IMR-90 (cell line): ENCODE data around the gene KRTAP2-1. TPM values are rescaled to one million over a fixed set of nuclear protein-coding genes. Genes with fewer than 3 reads are reported as not detected.
A peak's percentile ranks its signal among the peaks of the same experiment; 100 is the strongest.
"Not testable (repeated sequence)": the region's sequence is repeated elsewhere in the genome, so short reads cannot be mapped to it uniquely, and the experiment has no call there.

Experiments
- ATAC-seq: fragments of 200-7000 bp; cut with Tn5 transposase; 2 replicates; pipeline ENCODE4 v1.9.1; 2020; ENCODE audit warnings: low read depth, mild to moderate bottlenecking, moderate library complexity
- Bru-seq: library from RNA; stranded (reverse); fragments of 400-500 nt; gene quantifications from one replicate; lab custom pipeline; 2021; lab: Mats Ljungman, UMichigan
- BruChase-seq, 2 experiments: library from RNA; stranded (reverse); fragments of 400-500 nt; gene quantifications; one replicate each; lab custom pipeline; 2021; lab: Mats Ljungman, UMichigan
- BruUV-seq: library from RNA; stranded (reverse); fragments of 400-500 nt; replicated peaks from 2 replicates; lab custom pipeline; 2021; lab: Mats Ljungman, UMichigan
- CTCF ChIA-PET: fragments of 300-600 bp; formaldehyde crosslinking; extraction: SDS; loops from one replicate; lab custom pipeline; 2021; ENCODE audit warnings: antibody characterized with exemption; lab: Yijun Ruan, JAX
- POLR2A ChIA-PET: fragments of 300-600 bp; sonication (Branson Sonifier 250); formaldehyde crosslinking; loops from one replicate; lab custom pipeline; 2022; ENCODE audit warnings: antibody characterized with exemption; ENCODE audit not compliant: unreplicated experiment; lab: Charles Lee
- DNase-seq: peaks from one replicate; pipeline ENCODE4 v3.0.0; 2013
- H2AFZ ChIP-seq: replicated peaks from 2 replicates; pipeline ENCODE3; 2013; ENCODE audit warnings: low read length, mild to moderate bottlenecking; ENCODE audit not compliant: poor library complexity
- H2AK5ac ChIP-seq: 2 replicates; pipeline ENCODE4 v1.6.1; 2013; ENCODE audit warnings: low read depth, low read length, inconsistent platforms
- H2AK9ac ChIP-seq: replicated peaks from 2 replicates; pipeline ENCODE3; 2013; ENCODE audit warnings: mild to moderate bottlenecking, low read depth, low read length, moderate library complexity; ENCODE audit not compliant: poor library complexity
- H2BK120ac ChIP-seq: 2 replicates; pipeline ENCODE4 v1.6.1; 2013; ENCODE audit warnings: low read depth, low read length, inconsistent platforms
- H2BK15ac ChIP-seq: 3 replicates; pipeline ENCODE4 v1.6.1; 2013; ENCODE audit warnings: low read depth, low read length, inconsistent platforms
- H2BK20ac ChIP-seq: 2 replicates; pipeline ENCODE4 v1.6.1; 2013; ENCODE audit warnings: low read depth, mild to moderate bottlenecking, inconsistent platforms, low read length, moderate library complexity
- H2BK5ac ChIP-seq: 2 replicates; pipeline ENCODE4 v1.6.1; 2013; ENCODE audit warnings: mild to moderate bottlenecking, low read depth, low read length, inconsistent platforms; ENCODE audit not compliant: poor library complexity, severe bottlenecking
- H3K14ac ChIP-seq: replicated peaks from 2 replicates; pipeline ENCODE4 v1.6.1; 2013; ENCODE audit warnings: low read depth, low read length, inconsistent platforms
- H3K18ac ChIP-seq: 2 replicates; pipeline ENCODE4 v1.6.1; 2013; ENCODE audit warnings: low read depth, low read length, control low read depth
- H3K23ac ChIP-seq: 2 replicates; pipeline ENCODE4 v1.6.1; 2013; ENCODE audit warnings: low read depth, low read length, inconsistent platforms
- H3K27ac ChIP-seq: 2 replicates; pipeline ENCODE4 v1.5.1; 2013; ENCODE audit warnings: mild to moderate bottlenecking, control low read depth, low read length; ENCODE audit not compliant: insufficient read depth
- H3K27me3 ChIP-seq: 2 replicates; pipeline ENCODE4 v1.6.1; 2013; ENCODE audit warnings: low read length; ENCODE audit not compliant: control insufficient read depth, insufficient read depth
- H3K36me3 ChIP-seq: 2 replicates; pipeline ENCODE4 v1.6.1; 2013; ENCODE audit warnings: low read length, mixed read lengths; ENCODE audit not compliant: control insufficient read depth, insufficient read depth
- H3K4ac ChIP-seq: 2 replicates; pipeline ENCODE4 v1.6.1; 2013; ENCODE audit warnings: low read depth, low read length, inconsistent platforms
- H3K4me1 ChIP-seq: 2 replicates; pipeline ENCODE4 v1.6.1; 2013; ENCODE audit warnings: low read length, mixed read lengths; ENCODE audit not compliant: control insufficient read depth, insufficient read depth
- H3K4me2 ChIP-seq: 2 replicates; pipeline ENCODE4 v1.6.1; 2013; ENCODE audit warnings: low read depth, mild to moderate bottlenecking, control low read depth, low read length, moderate library complexity
- H3K4me3 ChIP-seq: 2 replicates; pipeline ENCODE4 v1.5.1; 2013; ENCODE audit warnings: low read depth, mild to moderate bottlenecking, control low read depth, low read length, moderate library complexity; ENCODE audit not compliant: insufficient read depth
- H3K56ac ChIP-seq: 2 replicates; pipeline ENCODE4 v1.6.1; 2013; ENCODE audit warnings: low read length, inconsistent platforms; ENCODE audit not compliant: insufficient read depth; ENCODE audit errors: extremely low read depth
- H3K79me1 ChIP-seq, 2 experiments: 2 replicates each; pipeline ENCODE4 v1.6.1; 2013; ENCODE audit warnings: low read length in 2 of 2, inconsistent platforms in 1 of 2, low read depth in 1 of 2
- H3K9ac ChIP-seq: 2 replicates; pipeline ENCODE4 v1.6.1; 2013; ENCODE audit warnings: low read depth, low read length, control low read depth
- H3K9me1 ChIP-seq: 2 replicates; pipeline ENCODE4 v1.6.1; 2013; ENCODE audit warnings: low read length, inconsistent platforms; ENCODE audit not compliant: insufficient read depth
- H3K9me3 ChIP-seq: 2 replicates; pipeline ENCODE4 v1.6.1; 2013; ENCODE audit warnings: low read length; ENCODE audit not compliant: control insufficient read depth, insufficient read depth
- H4K20me1 ChIP-seq: 2 replicates; pipeline ENCODE4 v1.6.1; 2013; ENCODE audit warnings: low read length, inconsistent platforms; ENCODE audit not compliant: insufficient read depth
- H4K5ac ChIP-seq: 2 replicates; pipeline ENCODE4 v1.6.1; 2013; ENCODE audit warnings: mild to moderate bottlenecking, low read depth, low read length, control low read depth
- H4K8ac ChIP-seq, 2 experiments: 2 replicates each; pipeline ENCODE4 v1.6.1; 2013; ENCODE audit warnings: low read depth in 2 of 2, low read length in 2 of 2, control low read depth in 1 of 2, inconsistent platforms in 1 of 2
- H4K91ac ChIP-seq: 2 replicates; pipeline ENCODE4 v1.6.1; 2013; ENCODE audit warnings: low read depth, low read length, inconsistent platforms; ENCODE audit not compliant: insufficient read depth
- WGBS, 2 experiments: methylation state at CpG; one replicate each; pipeline versions ENCODE4 v1.1.5 to v1.1.7; 2013; ENCODE audit warnings: missing lambda C conversion rate in 2 of 2; ENCODE audit not compliant: insufficient read length in 1 of 2; ENCODE audit errors: extremely low coverage in 2 of 2; 5-methylcytosine and 5-hydroxymethylcytosine counted together
- dilution Hi-C: fragments of 300-500 bp; cut with HindIII; formaldehyde crosslinking; loops from one replicate; pipeline ENCODE4 v1.14.3; 2018; ENCODE audit warnings: low sequenced_read_pairs; ENCODE audit not compliant: unreplicated experiment
- in situ Hi-C: fragments of 300-500 bp; cut with MboI; formaldehyde crosslinking; loops from 3 replicates; pipeline ENCODE4 v1.14.3; 2019; ENCODE audit warnings: low sequenced_read_pairs, inconsistent platforms, mixed read lengths
- intact Hi-C: fragments of 100-400 bp; cut with micrococcal nuclease; formaldehyde crosslinking; loops from 2 replicates; pipeline ENCODE4 v1.10.0; 2022
- long read RNA-seq: library from polyadenylated mRNA; unstranded; transcript quantifications from one replicate; pipeline ENCODE4 v2.0.0, GENCODE V29; 2021; ENCODE audit not compliant: unreplicated experiment
- polyA plus RNA-seq, 3 experiments: library from polyadenylated mRNA; depleted of rRNA; stranded (reverse); fragments of >200 nt; gene quantifications; 2 replicates each; pipeline ENCODE4 v1.2.3, GENCODE V29; 2012; ENCODE audit warnings: low replicate concordance in 1 of 3
- total RNA-seq: library from RNA; depleted of rRNA; stranded (reverse); fragments of >200 nt; gene quantifications from 2 replicates; pipeline ENCODE4 v1.2.3, GENCODE V29; 2012; rRNA removed

Gene KRTAP2-1
- total RNA-seq = not detected in 2 replicates
- not detected in 2 replicates for polyA plus RNA-seq (2012; rRNA removed)
- polyA plus RNA-seq (2012; cell fraction: cytosol; rRNA removed) = 0.32 TPM in 1 of 2 replicates, not detected in the other
- polyA plus RNA-seq (2012; cell fraction: nucleus; rRNA removed; ENCODE audit: low replicate concordance) = 0.16 and 0.38 TPM in 2 replicates
- Bru-seq, nascent RNA = not detected
- BruChase-seq, experiment 1, labeled RNA remaining after a 6-hour chase = not detected
- not detected for BruChase-seq, experiment 2, labeled RNA remaining after a 2-hour chase
- long read RNA-seq = 0 reads

GRCh38 chr17:41046735-41047465 is at the start of gene KRTAP2-1:
KRTAP2-1 (minus strand) TSS chr17:41047316; CDS start chr17:41047267, 49 bp downstream.
- Histone ChIP-seq H2BK15ac (peak within 1 kb of the TSS; percentile 84), H4K8ac (peak within 1 kb of the TSS; percentile 33 to 76; a peak in 3 of 4 replicates), H2BK5ac (peak within 1 kb of the TSS; percentile 82), H3K27ac (peak within 1 kb of the TSS; percentile 69; the same call in 1 of the 2 replicates), H3K14ac (peak within 1 kb of the TSS; percentile 86), H3K9me1 (peaks cover 11% of the 10 kb centered on the region; the same call in 1 of the 2 replicates), H3K4ac (peak within 1 kb of the TSS; percentile 80), H3K23ac (0 out of 2 replicates have a peak within 1 kb of the TSS, but pooled peaks have one; percentile 58), H3K56ac (peak within 1 kb of the TSS; percentile 58), H2BK20ac (peak within 1 kb of the TSS; percentile 93), H3K18ac (peak within 1 kb of the TSS; percentile 97), H4K91ac (peak within 1 kb of the TSS; percentile 85), H2AK5ac (peak within 1 kb of the TSS; percentile 90), H2BK120ac (peak within 1 kb of the TSS; percentile 88)
- CTCF ChIA-PET, H3K4me3 ChIP-seq, intact Hi-C loops, BruUV-seq, H4K5ac ChIP-seq, H2AFZ ChIP-seq, POLR2A ChIA-PET, H3K79me1 ChIP-seq, H4K20me1 ChIP-seq, H3K36me3 ChIP-seq, H3K9ac ChIP-seq, H3K4me1 ChIP-seq, ATAC-seq, H2AK9ac ChIP-seq, H3K9me3 ChIP-seq, DNase-seq, H3K27me3 ChIP-seq, H3K4me2 ChIP-seq, in situ Hi-C loops, dilution Hi-C loops: not testable (repeated sequence)
- WGBS, 2 experiments = no CpG with 5 or more reads among the region's 33 CpGs
